Suppressor macrophage treated with lipopolysaccharide for 1 hour (primary cell): ENCODE data around the gene CAPN12.
A peak's percentile ranks its signal among the peaks of the same experiment; 100 is the strongest.

Source experiments
- DNase-seq, 3 donors: peaks; one replicate each; pipeline ENCODE4 v3.0.0-alpha.2; 2020 to 2022

CAPN12 gene

GRCh38 chr19:38737921-38738737 lies 6.1 kb downstream of the CAPN12 start:
- DNase-seq, result no peak

- no peak for DNase-seq
These were observed 6.9 kb downstream of the CAPN12 start for GRCh38 chr19:38737281-38737865.

- DNase-seq, result peak; percentile 23 to 62 (median 40)
These were observed 7.6 kb downstream of the CAPN12 start for GRCh38 chr19:38736413-38737280.

GRCh38 chr19:38736036-38736412 lies 8.2 kb downstream of the CAPN12 start:
- DNase-seq, result peak; percentile 33 to 70 (median 49)

GRCh38 chr19:38735257-38735686 lies 9.0 kb downstream of the CAPN12 start:
- no peak for DNase-seq

GRCh38 chr19:38734426-38735256 lies 9.6 kb downstream of the CAPN12 start:
- DNase-seq, result peak; percentile 22 to 28 (median 26)

GRCh38 chr19:38734176-38734425 lies 10.2 kb downstream of the CAPN12 start:
- DNase-seq, result no peak

- DNase-seq, result peak in 1 of 3 donors; percentile 25
These were observed 10.6 kb downstream of the CAPN12 start for GRCh38 chr19:38733493-38734175.

- no peak for DNase-seq
These were observed 11.1 kb downstream of the CAPN12 start for GRCh38 chr19:38733241-38733492.

- DNase-seq, result no peak
These were observed 12.5 kb downstream of the CAPN12 start for GRCh38 chr19:38731654-38732301.

- no peak for DNase-seq
These were observed 13.3 kb downstream of the CAPN12 start for GRCh38 chr19:38730731-38731589.

GRCh38 chr19:38730470-38730730 lies 13.9 kb downstream of the CAPN12 start:
- no peak for DNase-seq

- peak; percentile 72 to 90 (median 80) for DNase-seq
These were observed 14.4 kb downstream of the CAPN12 start for GRCh38 chr19:38729653-38730469.

GRCh38 chr19:38728752-38729541 lies 15.3 kb downstream of the CAPN12 start:
- no peak for DNase-seq

GRCh38 chr19:38727868-38728660 lies 16.2 kb downstream of the CAPN12 start:
- DNase-seq, result no peak

- no peak for DNase-seq
These were observed 16.9 kb downstream of the CAPN12 start for GRCh38 chr19:38727306-38727867.

- DNase-seq, result no peak
These were observed 17.4 kb downstream of the CAPN12 start for GRCh38 chr19:38726761-38727301.

- DNase-seq, result no peak
These were observed 18.0 kb downstream of the CAPN12 start for GRCh38 chr19:38726284-38726673.
